Activated CD8-positive, alpha-beta memory T cell treated with anti-CD3 and anti-CD28 coated beads, Interleukin-2, amount 50 U/mL, for 24 hours (primary cell): Measurements from ENCODE around the gene CLCNKB.
"Not testable (repeated sequence)": the region's sequence is repeated elsewhere in the genome, so short reads cannot be mapped to it uniquely, and the experiment has no call there.

Experiments used
- DNase-seq: peaks from one replicate; pipeline ENCODE4 v3.0.0-alpha.2; 2020; ENCODE audit errors: extremely low read depth

The CLCNKB gene

GRCh38 chr1:16015491-16015890, 28.1 kb upstream of the CLCNKB start:
- DNase-seq, result no peak

DNA sequence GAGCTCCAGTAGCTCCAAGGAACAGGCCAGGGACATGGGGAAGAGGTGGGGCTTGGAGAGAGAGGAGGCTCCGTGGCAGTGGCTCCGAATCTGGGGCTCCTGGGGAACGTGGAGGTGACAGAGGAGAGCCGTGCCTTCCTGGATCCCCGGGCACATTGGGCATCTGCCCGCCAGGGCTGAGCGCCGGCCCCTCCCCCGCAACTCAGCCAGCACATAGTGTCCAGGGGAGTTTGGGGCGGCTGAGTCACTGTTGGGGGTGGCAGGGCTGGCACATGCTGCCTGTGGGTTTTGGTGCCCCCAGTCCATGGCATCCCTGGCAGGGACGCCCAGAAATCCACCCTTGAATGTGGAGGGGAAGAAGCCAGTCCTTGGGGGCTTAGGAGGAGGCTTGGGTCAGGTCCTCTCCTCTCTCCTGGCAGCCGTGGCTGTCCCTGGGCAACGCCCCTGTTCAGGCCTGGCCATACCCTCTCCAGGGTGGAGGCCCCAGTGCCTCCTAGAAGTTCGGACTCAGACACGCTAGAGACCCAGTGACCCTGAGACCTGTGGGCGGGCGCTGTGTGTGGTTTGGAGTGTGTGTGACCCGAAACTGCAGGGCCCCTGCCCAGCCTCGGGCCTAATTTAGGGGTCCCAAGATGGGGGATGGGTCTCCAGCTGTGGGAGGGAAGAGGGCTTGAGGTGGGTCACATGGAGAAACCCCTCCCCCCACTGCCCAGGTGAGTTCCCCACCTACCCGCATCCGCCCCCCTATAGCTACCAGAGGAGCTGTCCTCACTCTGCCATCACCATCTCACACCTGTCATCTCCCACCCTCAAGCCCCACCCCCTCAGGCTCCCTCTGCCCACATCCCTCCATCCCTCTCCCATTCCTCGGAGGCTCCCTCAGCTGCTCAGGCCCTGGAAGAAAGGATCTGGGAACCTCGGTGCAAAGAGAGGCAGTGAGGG, 27.4 kb upstream of the CLCNKB start:
- DNase-seq, result no peak

GRCh38 chr1:16017076-16017460, 26.5 kb upstream of the CLCNKB start:
- no peak for DNase-seq

- DNase-seq, result no peak
Observed at GRCh38 chr1:16017461-16018303, 25.9 kb upstream of the CLCNKB start, which contains the start of gene HSPB7. Gene HSPB7, minus strand, starts transcription at chr1:16018043. Its CDS starts 80 bp downstream, at chr1:16017963.

DNA sequence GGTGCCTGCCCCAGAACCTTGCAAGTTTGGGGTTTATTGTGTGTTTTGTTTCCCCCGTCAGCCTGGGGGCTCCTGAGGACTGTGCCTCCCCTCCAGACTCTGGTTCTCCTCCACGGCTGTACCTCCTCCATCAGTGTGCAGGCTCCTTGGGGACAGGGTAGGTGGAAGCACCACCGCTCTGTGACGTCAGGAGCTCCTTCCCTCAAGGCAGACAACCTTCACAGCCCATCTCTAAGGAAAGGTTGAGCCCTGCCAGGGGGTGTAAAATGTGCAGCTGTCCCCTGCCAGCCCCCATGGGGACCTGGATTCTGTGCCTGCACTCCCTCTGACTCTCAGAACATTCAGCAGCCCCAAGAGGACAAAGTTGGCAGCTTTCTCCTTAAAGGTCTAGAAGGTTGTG, 25.3 kb upstream of the CLCNKB start:
- no peak for DNase-seq

DNA sequence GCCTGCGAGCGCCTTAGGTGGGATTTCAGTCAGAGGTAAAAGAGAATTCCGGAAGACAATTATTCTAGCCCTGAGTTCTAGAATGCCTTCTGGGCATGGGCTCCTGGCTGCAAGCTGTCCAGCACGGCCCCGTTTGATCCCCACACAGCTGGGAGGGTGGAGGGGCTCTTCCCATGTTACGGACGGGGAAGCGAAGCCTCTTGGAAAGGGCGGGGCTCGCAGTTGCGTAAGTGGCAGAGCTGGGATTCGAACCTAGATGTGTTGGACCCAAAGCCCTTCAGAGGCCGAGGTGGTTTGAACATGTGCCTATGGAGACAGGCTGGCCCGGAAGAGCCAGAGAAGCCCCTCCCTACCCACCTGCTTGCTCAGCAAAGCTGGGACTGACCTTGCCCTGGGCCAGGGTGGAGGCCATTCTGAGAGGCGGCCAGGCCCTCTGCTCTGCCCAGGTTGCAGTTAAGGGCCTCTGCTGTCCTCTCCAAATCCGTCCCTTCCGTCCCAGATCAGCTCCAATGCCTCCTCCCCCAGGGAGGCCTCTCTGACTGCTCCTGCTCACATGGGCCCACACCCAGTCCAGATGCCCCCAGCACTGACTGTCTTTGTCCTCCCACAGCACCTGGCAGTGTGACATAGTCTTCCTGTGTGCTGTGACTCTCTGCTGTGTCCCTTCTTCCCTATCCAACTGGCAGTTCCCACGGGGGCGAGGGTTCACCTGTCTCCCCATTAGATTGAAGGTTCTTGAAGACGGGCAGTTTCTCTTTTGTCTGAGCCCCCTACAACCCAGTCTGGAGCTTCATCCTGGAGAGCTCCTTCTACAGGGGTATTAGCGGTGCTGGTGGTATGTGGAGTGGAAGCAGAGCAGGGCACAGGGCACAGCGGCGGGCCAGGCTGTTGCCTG, 24.6 kb upstream of the CLCNKB start:
- DNase-seq, result no peak

DNA sequence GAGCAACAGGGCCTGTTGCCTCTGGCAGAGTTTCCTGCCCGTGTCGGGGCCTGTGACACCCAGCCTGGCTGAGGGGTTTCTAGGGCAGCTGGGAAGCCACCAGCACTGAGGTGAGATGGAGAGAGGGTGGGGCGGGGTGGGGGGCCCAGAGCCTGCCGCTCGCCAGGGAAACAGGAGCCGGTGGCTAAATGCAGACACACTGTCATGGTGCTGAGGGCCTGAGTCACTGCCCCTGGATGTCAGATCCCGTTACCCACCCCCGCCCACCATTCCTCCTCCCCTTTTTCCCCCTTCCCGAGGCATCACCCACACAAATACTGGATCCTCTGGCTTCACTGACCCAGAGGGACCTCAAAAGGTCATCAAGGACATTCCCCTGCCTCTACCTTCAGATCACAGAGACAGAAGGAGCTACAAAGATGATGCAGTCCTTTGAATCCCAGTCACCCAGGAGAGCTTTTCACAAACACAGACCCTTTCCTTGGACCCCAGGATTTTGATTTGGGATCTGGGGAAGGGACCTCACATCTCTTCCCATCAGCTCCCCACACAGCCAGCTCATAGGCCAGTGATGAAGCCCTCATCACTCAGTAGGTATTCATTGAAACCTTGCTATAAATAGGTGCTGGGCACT, 23.8 kb upstream of the CLCNKB start:
- DNase-seq, result no peak

GRCh38 chr1:16020325-16020724, 23.3 kb upstream of the CLCNKB start:
- DNase-seq, result no peak

- DNase-seq, result not testable (repeated sequence)
Observed at GRCh38 chr1:16020878-16021277, 22.7 kb upstream of the CLCNKB start.

GRCh38 chr1:16021681-16022080, 21.9 kb upstream of the CLCNKB start, which contains the start of gene CLCNKA:
Gene CLCNKA, plus strand, starts transcription at chr1:16022036. Its CDS starts 584 bp downstream, at chr1:16022620.
- DNase-seq, result no peak

DNA sequence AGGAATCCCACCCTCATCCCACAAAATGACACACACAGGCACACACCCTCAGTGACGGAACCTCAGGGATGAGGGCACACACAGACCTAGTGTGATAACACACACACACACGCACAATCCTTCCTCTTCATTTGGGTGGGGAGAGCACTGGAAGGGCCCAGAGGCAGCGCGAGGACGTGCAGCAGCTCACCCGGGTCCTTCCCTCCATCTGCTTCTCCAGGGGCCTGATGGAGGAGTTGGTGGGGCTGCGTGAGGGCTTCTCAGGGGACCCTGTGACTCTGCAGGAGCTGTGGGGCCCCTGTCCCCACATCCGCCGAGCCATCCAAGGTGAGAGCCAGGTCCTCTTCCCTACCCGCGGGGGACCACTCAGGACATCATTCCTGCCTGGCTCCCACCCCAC, 21.2 kb upstream of the CLCNKB start:
- no peak for DNase-seq

DNA sequence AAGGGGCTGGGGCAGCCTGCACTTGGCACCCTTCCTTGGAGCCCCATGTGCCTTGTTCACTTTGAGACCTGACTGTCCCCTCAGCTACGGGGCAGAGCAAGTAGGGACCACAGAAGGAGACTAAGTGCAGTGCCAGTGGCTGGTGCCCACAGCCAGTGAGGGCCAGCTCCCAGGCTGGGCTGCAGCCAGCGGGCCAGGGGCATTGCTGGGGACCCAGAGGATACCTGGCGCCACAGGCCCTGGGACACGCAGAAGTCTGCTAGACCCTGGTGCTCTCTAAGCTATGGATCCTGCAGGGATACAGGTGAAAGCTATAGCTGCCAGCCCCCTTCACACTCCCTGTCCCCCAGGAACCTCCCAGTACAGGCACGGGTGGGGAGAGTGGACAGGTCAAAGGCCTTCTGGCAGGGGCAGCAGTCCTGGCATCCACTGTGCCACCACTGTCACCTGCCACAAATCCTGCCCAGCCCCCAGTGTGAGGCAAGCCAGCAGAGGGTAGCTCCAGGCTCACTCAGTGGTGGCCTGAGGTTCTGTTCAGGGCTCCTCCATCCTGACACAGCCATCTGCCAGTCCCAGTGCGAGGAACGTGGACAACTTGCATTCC, 20.4 kb upstream of the CLCNKB start:
- no peak for DNase-seq

DNA sequence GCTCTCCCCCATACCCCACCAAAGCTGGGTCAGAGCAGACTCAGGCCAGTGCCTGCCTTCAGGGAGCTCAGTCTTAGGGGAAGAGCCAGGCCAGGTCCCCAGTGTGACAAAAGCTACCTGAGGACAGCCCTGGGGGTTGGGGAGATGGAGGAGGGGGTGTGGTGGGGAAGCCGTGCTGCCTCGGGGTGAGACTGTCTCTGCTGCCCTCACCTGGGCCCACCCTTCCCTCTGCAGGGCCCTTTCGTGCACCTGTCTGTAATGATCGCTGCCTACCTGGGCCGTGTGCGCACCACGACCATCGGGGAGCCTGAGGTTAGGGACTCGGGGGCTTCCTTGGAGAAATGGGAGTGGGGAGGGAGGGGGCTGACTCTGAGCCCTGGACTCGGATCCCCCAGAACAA, 17.3 kb upstream of the CLCNKB start:
- not testable (repeated sequence) for DNase-seq

DNA sequence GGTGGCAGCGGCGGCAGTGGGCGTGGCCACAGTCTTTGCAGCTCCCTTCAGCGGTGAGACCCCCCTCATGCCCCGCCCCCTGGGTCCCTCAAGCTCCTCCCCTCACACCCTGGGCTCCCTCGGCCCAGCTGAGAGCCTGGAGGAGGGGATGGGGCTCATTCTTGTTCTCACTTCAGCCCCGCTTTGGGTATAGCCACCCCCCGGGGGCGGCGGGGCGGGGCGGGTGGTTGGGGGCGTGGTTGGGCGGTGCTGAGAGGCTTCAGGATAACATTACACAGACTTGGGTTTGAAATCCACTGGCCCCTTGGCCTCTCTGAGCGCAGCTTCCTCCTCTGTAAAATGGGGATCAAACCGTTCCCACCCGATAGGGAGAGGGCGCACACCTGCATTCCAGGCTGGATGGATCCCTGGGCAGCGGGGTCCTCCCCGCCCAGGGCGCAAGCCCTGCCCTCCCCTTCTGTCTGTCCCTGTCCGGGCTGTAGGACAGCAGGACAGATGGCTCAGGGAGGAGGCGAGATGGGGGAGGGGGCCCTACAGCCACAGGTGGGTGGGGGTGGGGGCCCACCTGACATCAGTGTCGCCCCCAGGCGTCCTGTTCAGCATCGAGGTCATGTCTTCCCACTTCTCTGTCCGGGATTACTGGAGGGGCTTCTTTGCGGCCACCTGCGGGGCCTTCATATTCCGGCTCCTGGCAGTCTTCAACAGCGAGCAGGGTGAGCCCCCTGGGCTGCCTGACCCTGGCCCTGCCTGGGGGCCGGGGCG, 16.7 kb upstream of the CLCNKB start:
- no peak for DNase-seq

DNA sequence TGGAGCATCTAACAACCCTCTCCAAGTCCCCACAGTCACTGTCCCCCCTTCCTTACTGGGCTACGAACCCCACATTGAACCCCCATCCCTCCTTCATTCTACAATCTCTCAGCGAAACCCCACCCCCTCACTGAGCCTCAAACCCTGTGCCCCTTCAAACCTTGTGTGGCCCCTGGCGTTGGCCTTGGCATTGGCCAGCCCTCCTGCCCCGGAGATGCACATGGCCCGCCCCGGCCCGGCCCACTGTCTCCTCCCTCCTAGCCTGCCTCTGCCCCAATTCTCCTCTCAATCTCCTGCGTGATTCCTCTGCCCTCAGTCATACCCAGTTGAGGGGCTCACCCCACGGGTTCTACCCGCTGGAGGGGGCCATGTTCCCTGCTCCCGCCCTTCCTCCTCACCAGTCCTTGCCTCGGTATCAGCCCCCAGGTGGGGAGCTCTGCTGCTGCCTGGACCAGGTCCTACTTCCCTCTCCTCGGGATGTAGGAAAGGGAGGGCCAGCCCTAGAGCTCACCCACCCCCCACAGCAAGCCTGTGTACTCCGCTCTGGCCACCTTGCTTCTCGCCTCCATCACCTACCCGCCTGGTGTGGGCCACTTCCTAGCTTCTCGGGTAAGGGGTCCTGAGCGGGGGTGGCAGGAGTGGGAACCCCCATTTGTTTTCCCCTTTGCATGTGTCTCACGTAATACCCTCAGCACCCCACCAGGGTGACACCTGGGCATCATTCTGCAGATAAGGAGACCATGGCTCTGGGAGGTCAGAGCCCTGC, 15.2 kb upstream of the CLCNKB start:
- DNase-seq, result no peak

DNA sequence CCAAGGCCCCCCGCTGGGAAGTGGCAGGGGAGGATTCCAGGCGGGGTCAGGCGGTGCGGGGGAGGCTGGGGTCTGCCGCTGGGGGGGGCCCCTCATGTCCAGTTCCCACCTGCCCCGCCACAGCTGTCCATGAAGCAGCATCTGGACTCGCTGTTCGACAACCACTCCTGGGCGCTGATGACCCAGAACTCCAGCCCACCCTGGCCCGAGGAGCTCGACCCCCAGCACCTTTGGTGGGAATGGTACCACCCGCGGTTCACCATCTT, 14.6 kb upstream of the CLCNKB start:
- not testable (repeated sequence) for DNase-seq

DNA sequence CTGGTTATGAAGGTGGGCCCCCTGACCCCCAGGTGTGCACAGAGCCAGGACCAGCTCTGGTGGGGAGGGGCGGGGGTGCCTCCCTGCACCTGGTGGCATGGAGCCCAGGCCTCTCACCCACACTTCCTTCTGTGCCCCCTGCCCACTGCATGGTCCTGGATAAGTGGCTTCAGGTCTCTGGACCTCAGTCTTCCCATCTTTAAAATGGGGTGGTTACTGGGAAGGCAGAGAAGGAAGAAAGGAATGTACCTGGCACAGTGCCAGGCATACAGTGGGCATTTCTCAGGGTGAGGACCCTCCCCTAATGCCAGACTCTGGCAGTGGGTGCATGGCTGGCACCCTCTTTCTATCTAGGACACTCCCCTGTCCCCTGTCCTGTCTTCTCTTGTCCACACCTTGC, 14.3 kb upstream of the CLCNKB start:
- DNase-seq, result no peak

DNA sequence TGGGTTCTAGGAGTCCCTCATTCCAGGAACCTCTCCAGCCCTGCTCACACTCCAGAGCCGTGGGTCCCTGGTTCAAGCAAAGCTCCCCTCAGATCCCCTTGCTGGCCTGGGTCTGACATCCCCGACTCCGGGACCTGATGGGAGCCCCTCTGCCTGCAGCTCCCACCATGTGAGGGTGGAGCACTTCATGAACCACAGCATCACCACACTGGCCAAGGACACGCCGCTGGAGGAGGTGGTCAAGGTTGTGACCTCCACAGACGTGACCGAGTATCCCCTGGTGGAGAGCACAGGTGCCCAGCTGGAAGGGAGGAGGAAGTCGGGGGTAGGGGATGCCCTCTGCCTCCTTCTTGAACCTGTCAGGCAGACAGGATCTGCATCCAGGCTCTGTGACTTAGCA, 12.0 kb upstream of the CLCNKB start:
- no peak for DNase-seq

- DNase-seq, result no peak
Observed at GRCh38 chr1:16032388-16033102, 11.0 kb upstream of the CLCNKB start.
